Loucy (cell line): ENCODE measurements around the gene FHOD1.

Experiments used
- H2AFZ ChIP-seq: fragments of 200-600 bp; sonication (generic); 2 replicates; pipeline ENCODE4 v1.6.0; 2016; ENCODE audit warnings: antibody characterized with exemption, mild to moderate bottlenecking, low read length, moderate library complexity
- H3F3A ChIP-seq: fragments of 200-600 bp; 2 replicates; pipeline ENCODE4 v1.6.0; 2016; ENCODE audit warnings: antibody characterized with exemption, low read depth, mild to moderate bottlenecking
- H3K27me3 ChIP-seq: fragments of 200-600 bp; sonication (generic); 2 replicates; pipeline ENCODE4 v1.6.1; 2014; ENCODE audit warnings: low read length, mild to moderate bottlenecking; ENCODE audit not compliant: insufficient read depth, poor library complexity, severe bottlenecking
- H3K36me3 ChIP-seq: fragments of 200-600 bp; sonication (generic); 2 replicates; pipeline ENCODE4 v1.6.1; 2016; ENCODE audit warnings: low read length; ENCODE audit not compliant: insufficient read depth
- H3K4me1 ChIP-seq: fragments of 200-600 bp; sonication (generic); 2 replicates; pipeline ENCODE4 v1.5.1; 2014; ENCODE audit warnings: low read length, mild to moderate bottlenecking; ENCODE audit not compliant: insufficient read depth, poor library complexity, severe bottlenecking
- H3K4me2 ChIP-seq: fragments of 200-600 bp; sonication (generic); 2 replicates; pipeline ENCODE4 v1.6.0; 2014; ENCODE audit warnings: antibody characterized with exemption, low read length, low read depth, mild to moderate bottlenecking; ENCODE audit not compliant: poor library complexity, severe bottlenecking
- H3K4me3 ChIP-seq: fragments of 200-600 bp; sonication (generic); 2 replicates; pipeline ENCODE4 v1.5.1; 2014; ENCODE audit warnings: low read length, mild to moderate bottlenecking, mixed read lengths; ENCODE audit not compliant: poor library complexity, severe bottlenecking
- H3K79me2 ChIP-seq: fragments of 200-600 bp; sonication (generic); 2 replicates; pipeline ENCODE4 v1.6.1; 2014; ENCODE audit warnings: low read length; ENCODE audit not compliant: insufficient read depth
- H3K9ac ChIP-seq: fragments of 200-600 bp; sonication (generic); 2 replicates; pipeline ENCODE4 v1.6.0; 2014; ENCODE audit warnings: mild to moderate bottlenecking, low read depth, low read length, moderate library complexity; ENCODE audit not compliant: poor library complexity, severe bottlenecking
- H3K9me2 ChIP-seq: fragments of 200-600 bp; sonication (generic); replicated peaks from 2 replicates; pipeline ENCODE4 v1.6.1; 2016; ENCODE audit warnings: low read depth, low read length, mixed read lengths
- H3K9me3 ChIP-seq: fragments of 200-600 bp; sonication (generic); 2 replicates; pipeline ENCODE4 v1.6.1; 2014; ENCODE audit warnings: mild to moderate bottlenecking, antibody characterized with exemption, low read length, low read depth; ENCODE audit not compliant: insufficient read depth
- H4K20me1 ChIP-seq: fragments of 200-600 bp; sonication (generic); 2 replicates; pipeline ENCODE4 v1.6.0; 2014; ENCODE audit warnings: antibody characterized with exemption, low read length, mild to moderate bottlenecking; ENCODE audit not compliant: insufficient read depth, poor library complexity, severe bottlenecking
- CTCF ChIP-seq: fragments of 200-600 bp; sonication (generic); conservative IDR thresholded peaks from 2 replicates; pipeline ENCODE4 v1.5.1; 2014; ENCODE audit warnings: mild to moderate bottlenecking, antibody characterized with exemption, low read length
- EZH2phosphoT487 ChIP-seq: fragments of 200-600 bp; IDR thresholded peaks from 2 replicates; pipeline ENCODE4 v1.6.1; 2018; ENCODE audit warnings: antibody characterized with exemption, mild to moderate bottlenecking, moderate library complexity, borderline replicate concordance

FHOD1 gene

GRCh38 chr16:67235816-67236562 is 11.3 kb downstream of the FHOD1 start:
- Histone ChIP-seq H3K4me1 (peaks cover 3% of the 10 kb centered on the region), H3K4me3 (no peak overlapping the region), H4K20me1 (no peaks in the 10 kb centered on the region), H3K27me3 (no peaks in the 10 kb centered on the region), H3F3A (no peaks in the 10 kb centered on the region; the same call in 1 of the 2 replicates), H3K9me3 (no peaks in the 10 kb centered on the region), H3K4me2 (no peak overlapping the region), H3K9ac (no peak overlapping the region), H3K9me2 (no peaks in the 10 kb centered on the region), H3K79me2 (peaks cover 5% of the 10 kb centered on the region; the same call in 1 of the 2 replicates), H2AFZ (no peak overlapping the region), H3K36me3 (peaks cover 48% of the 10 kb centered on the region; the same call in 1 of the 2 replicates)
- TF ChIP-seq CTCF (no peak), EZH2phosphoT487 (no peak)

GRCh38 chr16:67234180-67234597 is 13.1 kb downstream of the FHOD1 start:
- TF ChIP-seq CTCF (no peak), EZH2phosphoT487 (no peak)
- H3K27me3 ChIP-seq = no peaks in the 10 kb centered on the region
- H3K79me2 ChIP-seq = no peaks in the 10 kb centered on the region
- no peak overlapping the region for H3K9ac ChIP-seq
- H3K9me2 ChIP-seq = no peaks in the 10 kb centered on the region
- H3K4me1 ChIP-seq = no peaks in the 10 kb centered on the region
- no peaks in the 10 kb centered on the region for H3K9me3 ChIP-seq
- H3K4me3 ChIP-seq = no peak overlapping the region
- H2AFZ ChIP-seq = no peak overlapping the region
- no peaks in the 10 kb centered on the region for H4K20me1 ChIP-seq
- no peaks in the 10 kb centered on the region; the same call in 1 of the 2 replicates for H3F3A ChIP-seq
- H3K36me3 ChIP-seq = peaks cover 65% of the 10 kb centered on the region; the same call in 1 of the 2 replicates
- no peak overlapping the region for H3K4me2 ChIP-seq

- H3K4me2 ChIP-seq = no peak overlapping the region
- H3K27me3 ChIP-seq = no peaks in the 10 kb centered on the region
- peaks cover 5% of the 10 kb centered on the region; the same call in 1 of the 2 replicates for H3K79me2 ChIP-seq
- peaks cover 70% of the 10 kb centered on the region; the same call in 1 of the 2 replicates for H3K36me3 ChIP-seq
- H4K20me1 ChIP-seq = no peaks in the 10 kb centered on the region
- no peak overlapping the region for H2AFZ ChIP-seq
- H3K4me3 ChIP-seq = no peak overlapping the region
- no peaks in the 10 kb centered on the region; the same call in 1 of the 2 replicates for H3F3A ChIP-seq
- no peak overlapping the region for H3K9ac ChIP-seq
- H3K4me1 ChIP-seq = no peaks in the 10 kb centered on the region
- no peaks in the 10 kb centered on the region for H3K9me2 ChIP-seq
- TF ChIP-seq EZH2phosphoT487 = no peak
- TF ChIP-seq CTCF = no peak
- H3K9me3 ChIP-seq = no peaks in the 10 kb centered on the region
Measured at GRCh38 chr16:67233596-67233995, 13.7 kb downstream of the FHOD1 start.
